ENCODE data around the gene GNPTG.
"Not testable (repeated sequence)": the region's sequence is repeated elsewhere in the genome, so short reads cannot be mapped to it uniquely, and the experiment has no call there.

The GNPTG gene

DNA sequence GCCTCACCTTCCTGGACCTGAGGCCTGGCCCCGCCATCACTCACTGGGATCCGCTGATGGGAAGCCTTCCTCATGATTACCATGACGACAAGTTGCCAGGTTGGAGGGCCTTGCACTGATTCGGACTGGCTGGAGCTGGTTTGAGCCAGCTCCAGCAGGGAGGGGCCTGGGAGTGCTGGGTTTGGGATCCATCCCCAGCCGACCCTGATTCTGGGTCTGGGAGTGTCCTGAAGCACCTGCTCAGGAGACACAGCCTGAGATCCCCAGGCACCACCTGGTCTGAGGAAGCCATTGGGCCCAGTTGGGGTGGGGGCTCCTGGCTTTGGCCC, 24.1 kb upstream of the GNPTG start:
- DNase-seq (ENCODE audit: low read depth, low spot score): no peak
- Histone ChIP-seq H3K9me3 (ENCODE audit: control insufficient read depth, insufficient read depth, low read length) (no peaks in the 10 kb centered on the region), H3K36me3 (ENCODE audit: control insufficient read depth, insufficient read depth, low read length) (peaks cover 8% of the 10 kb centered on the region), H3K4me3 (ENCODE audit: low read length) (no peak overlapping the region), H3K27ac (ENCODE audit: low read length) (no peak overlapping the region), H3K27me3 (ENCODE audit: control insufficient read depth, insufficient read depth, low read length) (no peaks in the 10 kb centered on the region), H3K4me1 (ENCODE audit: control insufficient read depth, insufficient read depth, low read length) (no peaks in the 10 kb centered on the region; the same call in 1 of the 2 replicates)
- no CpG with 5 or more reads among the region's 5 CpGs for WGBS (ENCODE audit: insufficient coverage, insufficient read length)

DNA sequence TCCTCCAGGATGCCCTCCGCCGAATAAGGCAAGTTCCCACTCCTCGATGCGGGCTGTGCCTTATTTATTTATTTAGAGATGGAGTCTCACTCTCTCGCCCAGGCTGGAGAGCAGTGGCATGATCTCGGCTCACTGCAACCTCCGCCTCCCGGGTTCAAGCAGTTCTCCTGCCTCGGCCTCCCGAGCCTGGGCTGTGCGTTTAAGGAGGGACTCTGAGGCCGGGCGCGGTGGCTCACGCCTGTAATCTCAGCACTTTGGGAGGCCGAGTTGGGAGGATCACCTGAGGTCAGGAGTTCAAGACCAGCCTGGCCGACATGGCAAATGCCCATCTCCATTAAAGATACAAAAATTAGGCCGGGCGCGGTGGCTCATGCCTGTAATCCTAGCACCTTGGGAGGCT, 23.6 kb upstream of the GNPTG start:
- not testable (repeated sequence) for H3K9me3 ChIP-seq (ENCODE audit: control insufficient read depth, insufficient read depth, low read length); DNase-seq (ENCODE audit: low read depth, low spot score); H3K27me3 ChIP-seq (ENCODE audit: control insufficient read depth, insufficient read depth, low read length); H3K4me3 ChIP-seq (ENCODE audit: low read length); H3K36me3 ChIP-seq (ENCODE audit: control insufficient read depth, insufficient read depth, low read length); H3K27ac ChIP-seq (ENCODE audit: low read length); H3K4me1 ChIP-seq (ENCODE audit: control insufficient read depth, insufficient read depth, low read length)
- no CpG with 5 or more reads among the region's 20 CpGs for WGBS (ENCODE audit: insufficient coverage, insufficient read length)

DNA sequence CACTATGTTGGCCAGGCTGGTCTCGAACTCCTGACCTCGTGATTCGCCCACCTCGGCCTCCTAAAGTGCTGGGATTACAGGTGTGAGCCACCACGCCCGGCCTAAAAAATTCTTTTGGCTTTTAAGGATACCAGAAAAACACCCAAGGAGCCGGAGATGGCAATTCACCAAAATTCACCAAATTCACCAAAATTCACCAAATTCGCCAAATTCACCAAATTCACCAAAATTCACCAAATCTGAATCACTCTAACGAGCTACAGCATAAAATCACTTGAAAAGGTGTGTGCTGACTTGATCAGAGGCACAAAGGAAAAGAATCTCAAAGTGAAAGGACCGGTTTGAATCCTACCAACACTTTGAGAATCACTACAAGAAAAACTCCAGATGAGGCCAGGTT, 22.8 kb upstream of the GNPTG start:
- H3K4me1 ChIP-seq (ENCODE audit: control insufficient read depth, insufficient read depth, low read length): not testable (repeated sequence)

DNA sequence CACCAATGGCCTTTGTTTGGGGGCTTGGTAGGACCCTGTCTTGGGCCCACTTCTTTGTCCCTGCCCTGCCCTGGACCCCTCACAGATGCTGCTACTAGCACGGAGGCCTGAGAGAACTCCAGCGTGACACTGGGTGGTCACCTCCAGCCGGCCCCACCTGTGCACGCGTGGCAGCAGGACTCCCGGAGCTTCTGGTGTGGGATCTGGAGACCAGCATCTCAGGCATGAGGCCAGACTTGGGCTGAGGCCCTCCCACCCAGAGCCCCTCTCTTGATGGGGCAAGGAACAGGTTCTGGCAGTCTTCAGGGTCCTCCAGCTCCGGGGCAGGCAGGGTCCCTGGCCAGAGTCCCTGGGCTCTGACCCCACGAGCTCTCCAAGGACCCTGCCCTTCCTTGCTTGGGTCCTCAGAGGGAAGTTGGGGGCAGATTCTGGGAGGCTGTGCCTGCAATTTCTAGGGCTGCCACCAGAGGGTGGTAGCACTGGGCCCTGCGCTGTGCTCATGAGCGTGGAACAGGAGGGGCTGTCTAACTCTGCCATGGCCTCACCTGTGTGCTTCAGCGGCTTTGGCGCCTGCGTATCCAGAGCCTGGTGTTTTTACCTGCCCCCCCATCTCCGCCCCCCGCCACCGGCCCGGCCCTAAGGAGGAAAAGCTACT, 21.3 kb upstream of the GNPTG start:
- WGBS (ENCODE audit: insufficient coverage, insufficient read length): no CpG with 5 or more reads among the region's 17 CpGs
- peaks cover 2% of the 10 kb centered on the region; the same call in 1 of the 2 replicates for H3K4me1 ChIP-seq (ENCODE audit: control insufficient read depth, insufficient read depth, low read length)
- H3K36me3 ChIP-seq (ENCODE audit: control insufficient read depth, insufficient read depth, low read length): no peaks in the 10 kb centered on the region
- no peak overlapping the region for H3K27ac ChIP-seq (ENCODE audit: low read length)
- no peak for DNase-seq (ENCODE audit: low read depth, low spot score)
- H3K4me3 ChIP-seq (ENCODE audit: low read length): no peak overlapping the region
- no peaks in the 10 kb centered on the region for H3K9me3 ChIP-seq (ENCODE audit: control insufficient read depth, insufficient read depth, low read length)
- H3K27me3 ChIP-seq (ENCODE audit: control insufficient read depth, insufficient read depth, low read length): peaks cover 13% of the 10 kb centered on the region; the same call in 1 of the 2 replicates

More for the DNA sequence above, 22.8 kb upstream of the GNPTG start:
- WGBS (ENCODE audit: insufficient coverage, insufficient read length): 100% methylated on average over 2 of the region's 10 CpGs
- not testable (repeated sequence) for H3K27me3 ChIP-seq (ENCODE audit: control insufficient read depth, insufficient read depth, low read length); H3K4me3 ChIP-seq (ENCODE audit: low read length); H3K36me3 ChIP-seq (ENCODE audit: control insufficient read depth, insufficient read depth, low read length); H3K9me3 ChIP-seq (ENCODE audit: control insufficient read depth, insufficient read depth, low read length); DNase-seq (ENCODE audit: low read depth, low spot score); H3K27ac ChIP-seq (ENCODE audit: low read length)

DNA sequence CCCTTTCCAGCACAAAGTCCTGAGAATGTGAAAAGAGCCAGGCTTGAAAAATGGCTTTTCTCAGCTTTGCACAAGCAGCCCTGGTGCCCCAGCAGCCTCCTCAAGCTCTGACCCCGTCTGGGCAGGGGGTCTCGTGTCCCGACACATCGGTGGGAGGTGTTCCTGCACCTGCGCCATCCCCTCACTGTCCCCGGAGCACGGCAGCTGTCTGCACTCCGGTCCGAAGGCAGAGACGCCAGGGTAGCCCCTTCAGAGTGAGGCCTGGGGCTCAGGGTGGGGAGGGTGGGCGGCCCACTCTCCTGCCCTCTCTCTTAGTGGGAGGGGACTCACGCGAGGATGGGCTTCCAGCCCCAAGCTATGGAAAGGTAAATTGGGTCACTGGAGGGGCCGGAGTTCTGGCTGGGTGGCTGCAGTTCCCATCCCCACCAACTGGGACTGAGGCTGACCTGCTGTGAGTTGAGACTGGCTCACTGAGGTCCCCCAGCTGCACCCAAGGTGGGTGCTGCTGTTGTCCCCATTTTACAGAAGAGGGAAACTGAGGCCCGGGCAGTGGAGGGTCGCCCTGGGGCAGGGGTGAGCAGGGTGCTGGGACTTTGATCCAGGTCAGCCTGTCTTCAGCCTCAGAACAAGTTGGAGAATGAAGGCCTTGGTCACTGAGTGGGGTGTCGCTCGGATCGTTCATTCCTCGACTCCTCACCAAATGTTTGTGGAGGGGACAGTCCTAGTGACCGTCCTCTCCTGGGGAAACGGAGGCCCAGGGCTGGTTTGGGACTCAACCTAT, 20.6 kb upstream of the GNPTG start:
- no peak overlapping the region for H3K4me3 ChIP-seq (ENCODE audit: low read length)
- H3K27ac ChIP-seq (ENCODE audit: low read length): no peak overlapping the region

DNA sequence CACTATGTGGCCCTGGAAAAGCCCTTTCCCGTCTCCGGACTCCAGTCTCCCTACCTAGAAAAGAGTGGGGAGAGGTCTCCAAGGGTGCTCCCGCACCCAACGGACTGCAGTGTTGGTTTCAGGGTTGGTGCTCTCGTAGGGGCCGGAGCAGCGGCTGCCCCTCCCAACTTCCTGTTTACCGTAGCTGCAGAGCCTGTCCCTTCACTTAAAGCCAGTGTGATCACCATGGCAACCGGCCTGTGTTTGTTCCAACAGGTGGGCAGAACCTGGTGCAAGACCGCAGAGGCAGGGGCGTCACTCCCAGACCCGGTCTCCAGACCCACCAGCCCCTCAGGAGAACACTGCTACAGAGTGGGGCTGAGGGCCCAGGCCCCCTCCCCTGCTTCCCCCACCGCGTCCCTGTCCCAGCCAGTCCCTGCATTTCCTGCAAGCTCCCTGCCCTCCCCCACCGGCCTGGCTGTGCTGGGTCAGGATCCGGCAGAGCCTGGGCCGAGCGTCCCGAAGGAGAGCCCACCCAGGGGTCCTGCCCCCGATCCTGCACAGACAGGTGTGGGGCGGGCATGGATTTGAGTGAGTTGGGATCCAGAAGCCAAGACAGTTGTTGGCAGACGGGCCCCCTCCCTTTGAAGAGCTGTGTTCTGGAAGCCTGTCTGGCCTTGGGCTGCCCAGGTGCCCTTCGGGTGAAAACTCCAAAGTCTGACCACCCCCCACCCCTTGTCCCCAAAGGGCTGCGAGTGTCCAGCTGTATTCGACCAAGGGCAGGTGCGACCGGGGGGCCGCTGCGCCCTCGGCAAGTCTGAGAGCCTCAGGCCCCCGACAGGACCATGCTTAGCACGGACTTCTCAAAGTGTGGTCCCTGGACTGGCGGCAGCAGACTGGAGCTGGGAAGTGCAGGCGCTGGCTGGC, 19.8 kb upstream of the GNPTG start:
- peak overlapping the region; percentile 4; the same call in 1 of the 2 replicates for H3K4me3 ChIP-seq (ENCODE audit: low read length)
- DNase-seq (ENCODE audit: low read depth, low spot score): peak; percentile 94
- no peaks in the 10 kb centered on the region for H3K36me3 ChIP-seq (ENCODE audit: control insufficient read depth, insufficient read depth, low read length)
- peaks cover 2% of the 10 kb centered on the region; the same call in 1 of the 2 replicates for H3K4me1 ChIP-seq (ENCODE audit: control insufficient read depth, insufficient read depth, low read length)
- H3K9me3 ChIP-seq (ENCODE audit: control insufficient read depth, insufficient read depth, low read length): no peaks in the 10 kb centered on the region
- WGBS (ENCODE audit: insufficient coverage, insufficient read length): no CpG with 5 or more reads among the region's 34 CpGs
- no peak overlapping the region for H3K27ac ChIP-seq (ENCODE audit: low read length)
- peaks cover 13% of the 10 kb centered on the region; the same call in 1 of the 2 replicates for H3K27me3 ChIP-seq (ENCODE audit: control insufficient read depth, insufficient read depth, low read length)

More for the DNA sequence above, 20.6 kb upstream of the GNPTG start:
- DNase-seq (ENCODE audit: low read depth, low spot score): no peak
- Histone ChIP-seq H3K36me3 (ENCODE audit: control insufficient read depth, insufficient read depth, low read length) (no peaks in the 10 kb centered on the region), H3K27me3 (ENCODE audit: control insufficient read depth, insufficient read depth, low read length) (peaks cover 13% of the 10 kb centered on the region; the same call in 1 of the 2 replicates), H3K4me1 (ENCODE audit: control insufficient read depth, insufficient read depth, low read length) (peaks cover 2% of the 10 kb centered on the region; the same call in 1 of the 2 replicates), H3K9me3 (ENCODE audit: control insufficient read depth, insufficient read depth, low read length) (no peaks in the 10 kb centered on the region)
- no CpG with 5 or more reads among the region's 22 CpGs for WGBS (ENCODE audit: insufficient coverage, insufficient read length)

DNA sequence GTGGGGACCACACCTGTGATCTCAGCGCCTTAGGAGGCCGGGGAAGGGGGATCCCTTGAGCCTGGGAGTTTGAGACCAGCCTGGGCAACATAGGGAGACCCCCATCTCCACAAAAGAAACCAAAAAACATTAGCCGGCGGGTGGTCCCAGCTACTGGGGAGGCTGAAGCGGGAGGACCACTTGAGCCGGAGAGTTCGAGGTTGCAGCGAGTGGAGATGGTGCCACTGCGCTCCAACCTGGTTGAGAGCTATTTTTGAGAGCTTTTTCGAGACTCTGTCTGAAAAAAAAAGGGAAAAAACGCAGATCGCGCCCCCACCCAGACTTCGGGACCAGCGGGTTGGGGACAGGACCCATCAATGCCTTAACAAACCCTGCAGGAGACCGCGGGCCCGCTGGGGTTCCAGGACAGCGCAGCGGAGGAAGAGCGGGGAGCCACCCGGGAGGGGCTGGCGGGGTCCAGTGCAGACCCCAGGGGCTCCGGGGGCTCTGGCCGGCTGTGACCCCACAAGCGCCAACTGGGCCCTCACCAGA, 19.0 kb upstream of the GNPTG start:
- Histone ChIP-seq H3K36me3 (ENCODE audit: control insufficient read depth, insufficient read depth, low read length) (no peaks in the 10 kb centered on the region), H3K9me3 (ENCODE audit: control insufficient read depth, insufficient read depth, low read length) (no peaks in the 10 kb centered on the region), H3K4me3 (ENCODE audit: low read length) (no peak overlapping the region; the same call in 1 of the 2 replicates), H3K27ac (ENCODE audit: low read length) (no peak overlapping the region), H3K27me3 (ENCODE audit: control insufficient read depth, insufficient read depth, low read length) (peaks cover 13% of the 10 kb centered on the region; the same call in 1 of the 2 replicates), H3K4me1 (ENCODE audit: control insufficient read depth, insufficient read depth, low read length) (peaks cover 2% of the 10 kb centered on the region; the same call in 1 of the 2 replicates)
- no peak for DNase-seq (ENCODE audit: low read depth, low spot score)
- WGBS (ENCODE audit: insufficient coverage, insufficient read length): no CpG with 5 or more reads among the region's 26 CpGs

DNA sequence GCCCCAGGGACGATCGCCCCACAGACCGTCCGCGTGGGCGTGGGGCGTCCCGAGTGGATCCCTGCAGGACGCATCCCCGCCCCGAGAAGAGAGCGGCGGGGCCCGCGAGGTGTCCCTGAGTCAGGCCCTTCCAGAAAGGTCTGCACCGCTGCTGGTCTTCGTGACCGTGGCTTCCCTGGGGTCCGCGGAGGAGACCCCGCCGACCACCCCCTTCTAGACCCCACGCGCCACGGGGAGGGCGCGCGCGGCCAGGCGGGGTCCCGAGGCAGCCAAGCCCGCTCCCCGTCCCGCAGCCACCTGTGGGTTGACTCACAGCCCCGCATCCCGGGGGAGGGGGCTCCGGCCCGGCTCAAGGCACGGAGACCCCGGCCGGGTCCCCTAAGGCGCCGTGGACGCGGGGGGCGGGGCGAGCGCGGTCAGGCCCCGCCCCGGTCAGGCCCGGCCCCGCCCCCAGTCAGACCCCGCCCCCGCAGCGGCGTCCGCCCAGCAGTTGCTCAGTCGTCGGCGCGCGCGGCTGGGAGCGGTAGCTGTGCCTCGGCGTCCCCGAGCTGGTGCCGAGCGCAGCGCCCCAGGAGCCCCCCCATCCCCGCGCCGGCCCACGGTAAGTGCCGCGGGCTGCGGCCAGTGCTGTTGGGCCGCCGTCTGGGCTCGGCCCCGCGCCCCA, 18.4 kb upstream of the GNPTG start, which contains the start of gene BAIAP3:
BAIAP3 (plus strand) TSS at position 497 of the 664 bp plus-strand sequence. CDS start 4,905 bp downstream, outside the sequence.
- H3K4me3 ChIP-seq (ENCODE audit: low read length): peak within 1 kb of the TSS; percentile 52; the same call in 1 of the 2 replicates

DNA sequence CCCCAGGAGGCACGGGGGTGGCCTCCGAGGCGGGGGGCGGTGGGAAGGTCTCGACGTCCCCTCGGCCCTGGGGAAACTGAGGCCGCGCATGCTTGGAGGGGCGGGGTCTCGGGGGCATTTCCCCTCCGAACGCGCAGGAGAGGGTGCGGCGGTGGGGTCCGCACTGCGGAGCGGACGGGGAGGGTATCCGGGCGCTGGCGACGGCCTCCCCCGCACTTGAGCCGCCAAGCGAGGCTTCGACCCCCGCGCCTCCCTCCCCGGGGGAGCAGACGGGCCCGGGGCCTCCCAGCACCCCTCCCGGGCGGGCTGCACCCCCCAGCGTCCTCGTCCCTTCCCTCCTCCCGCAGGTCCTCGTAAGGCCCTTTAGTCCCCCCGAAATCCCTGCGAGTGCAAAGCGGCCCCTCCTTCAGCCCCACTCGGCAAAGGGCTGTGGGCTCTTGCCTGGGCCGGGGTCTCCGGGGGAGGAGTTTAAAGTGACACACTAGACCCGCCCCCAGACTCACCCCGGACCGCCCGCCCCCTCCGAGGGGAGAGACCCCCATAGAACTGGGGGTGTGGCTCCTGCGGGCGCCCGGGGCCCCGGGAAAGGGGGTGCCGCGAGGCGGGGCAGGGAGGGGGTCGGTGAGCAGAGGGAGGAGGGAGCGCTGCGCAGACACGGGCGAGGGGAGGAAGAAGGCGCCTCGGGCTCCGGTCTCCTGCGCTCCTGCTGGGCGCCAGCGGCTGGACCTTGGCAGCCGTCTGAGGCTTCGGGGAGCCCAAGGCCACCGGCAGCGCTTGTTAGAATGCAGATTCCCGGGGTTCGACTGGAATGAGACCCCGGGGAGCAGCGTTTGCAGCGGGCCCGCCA, 17.7 kb upstream of the GNPTG start:
- WGBS (ENCODE audit: insufficient coverage, insufficient read length): no CpG with 5 or more reads among the region's 78 CpGs
- Histone ChIP-seq H3K4me3 (ENCODE audit: low read length) (peak overlapping the region; percentile 35; the same call in 1 of the 2 replicates), H3K9me3 (ENCODE audit: control insufficient read depth, insufficient read depth, low read length) (no peaks in the 10 kb centered on the region), H3K27me3 (ENCODE audit: control insufficient read depth, insufficient read depth, low read length) (peaks cover 13% of the 10 kb centered on the region; the same call in 1 of the 2 replicates), H3K4me1 (ENCODE audit: control insufficient read depth, insufficient read depth, low read length) (peaks cover 2% of the 10 kb centered on the region; the same call in 1 of the 2 replicates), H3K36me3 (ENCODE audit: control insufficient read depth, insufficient read depth, low read length) (no peaks in the 10 kb centered on the region), H3K27ac (ENCODE audit: low read length) (no peak overlapping the region)
- no peak for DNase-seq (ENCODE audit: low read depth, low spot score)

More for the DNA sequence above, 18.4 kb upstream of the GNPTG start, which contains the start of gene BAIAP3:
- Histone ChIP-seq H3K36me3 (ENCODE audit: control insufficient read depth, insufficient read depth, low read length) (no peaks in the 10 kb centered on the region), H3K9me3 (ENCODE audit: control insufficient read depth, insufficient read depth, low read length) (no peaks in the 10 kb centered on the region), H3K4me1 (ENCODE audit: control insufficient read depth, insufficient read depth, low read length) (peaks cover 2% of the 10 kb centered on the region; the same call in 1 of the 2 replicates), H3K27ac (ENCODE audit: low read length) (no peak within 1 kb of the TSS), H3K27me3 (ENCODE audit: control insufficient read depth, insufficient read depth, low read length) (peaks cover 13% of the 10 kb centered on the region; the same call in 1 of the 2 replicates)
- no CpG with 5 or more reads among the region's 83 CpGs for WGBS (ENCODE audit: insufficient coverage, insufficient read length)
- DNase-seq (ENCODE audit: low read depth, low spot score): no peak
